BJ (cell line): ENCODE results near the gene CWC22. TPM values are rescaled to one million over a fixed set of nuclear protein-coding genes. Genes with fewer than 3 reads are reported as not detected.

ENCODE experiments used
- CTCF ChIA-PET: fragments of 350-600 bp; formaldehyde crosslinking; extraction: SDS; loops from one replicate; lab custom pipeline; 2021; ENCODE audit warnings: antibody characterized with exemption, inconsistent platforms; lab: Yijun Ruan, JAX
- POLR2A ChIA-PET: fragments of 300-600 bp; sonication (Branson Sonifier 250); formaldehyde crosslinking; extraction: SDS; loops from one replicate; lab custom pipeline; 2021; ENCODE audit warnings: antibody characterized with exemption; lab: Charles Lee
- DNase-seq: peaks from one replicate; pipeline ENCODE4 v3.0.0-alpha.2; 2011; ENCODE audit warnings: low read depth
- H3K27me3 ChIP-seq: 2 replicates; pipeline ENCODE4 v1.6.0; 2011; ENCODE audit warnings: low read length; ENCODE audit not compliant: control insufficient read depth, insufficient read depth
- H3K36me3 ChIP-seq: 2 replicates; pipeline ENCODE4 v1.5.1; 2011; ENCODE audit warnings: low read length; ENCODE audit not compliant: control insufficient read depth, insufficient read depth
- H3K4me3 ChIP-seq: 2 replicates; pipeline ENCODE4 v1.5.1; 2011; ENCODE audit warnings: low read depth, mild to moderate bottlenecking, control low read depth, low read length
- CTCF ChIP-seq: IDR thresholded peaks from 2 replicates; pipeline ENCODE4 v1.5.1; 2011; ENCODE audit warnings: low read depth, mild to moderate bottlenecking, control low read depth, inconsistent platforms, low read length, moderate library complexity; ENCODE audit not compliant: insufficient read depth
- polyA plus RNA-seq: library from polyadenylated mRNA; depleted of rRNA; stranded (reverse); fragments of >200 nt; gene quantifications from 2 replicates; pipeline ENCODE4 v1.2.3, GENCODE V29; 2011

CWC22 gene
- polyA plus RNA-seq, 1 experiment: 1.2 TPM

- ChIA-PET CTCF (interaction anchor here (0.7 to 2.8 kb wide), 2 partner anchors 12 to 560 kb away, joined by 3 to 9 read pairs; no protein-coding TSS in a partner anchor), POLR2A (no interaction called here)
- TF ChIP-seq CTCF: no peak
- no peak overlapping the region for H3K4me3 ChIP-seq
- no peak for DNase-seq
- no peaks in the 10 kb centered on the region for H3K36me3 ChIP-seq
- no peaks in the 10 kb centered on the region for H3K27me3 ChIP-seq
Observed at GRCh38 chr2:180003073-180003472, 4.0 kb downstream of the CWC22 start.

GRCh38 chr2:180002198-180002770 lies 4.8 kb downstream of the CWC22 start:
- Histone ChIP-seq H3K36me3 (no peaks in the 10 kb centered on the region), H3K27me3 (no peaks in the 10 kb centered on the region), H3K4me3 (no peak overlapping the region)
- no peak for TF ChIP-seq CTCF
- ChIA-PET POLR2A (no interaction called here), CTCF (interaction anchor here (1.1 to 2.8 kb wide), 3 partner anchors 11 to 73 kb away, joined by 3 to 9 read pairs (median 7); no protein-coding TSS in a partner anchor)
- DNase-seq: no peak

- Histone ChIP-seq H3K4me3 (no peak overlapping the region), H3K36me3 (no peaks in the 10 kb centered on the region), H3K27me3 (no peaks in the 10 kb centered on the region)
- ChIA-PET CTCF (interaction anchor here (1.1 to 2.8 kb wide), 3 partner anchors 11 to 74 kb away, joined by 3 to 9 read pairs (median 7); no protein-coding TSS in a partner anchor), POLR2A (no interaction called here)
- DNase-seq: no peak
- TF ChIP-seq CTCF: peak; percentile 24; the same call in 1 of the 2 replicates
Observed at GRCh38 chr2:180001726-180002125, 5.4 kb downstream of the CWC22 start.

- H3K4me3 ChIP-seq: no peak overlapping the region
- ChIA-PET CTCF (interaction anchor here (0.6 kb wide), 1 partner anchor 732 kb away, joined by 4 read pairs; no protein-coding TSS in a partner anchor), POLR2A (no interaction called here)
- no peak for DNase-seq
- no peak for TF ChIP-seq CTCF
- no peaks in the 10 kb centered on the region for H3K36me3 ChIP-seq
- no peaks in the 10 kb centered on the region for H3K27me3 ChIP-seq
Observed at GRCh38 chr2:180000434-180000833, 6.7 kb downstream of the CWC22 start.

- POLR2A ChIA-PET: no interaction called here
- Histone ChIP-seq H3K27me3 (no peaks in the 10 kb centered on the region), H3K4me3 (no peak overlapping the region), H3K36me3 (no peaks in the 10 kb centered on the region)
- no peak for DNase-seq
- CTCF ChIA-PET: no interaction called here
- no peak for TF ChIP-seq CTCF
Observed at GRCh38 chr2:179999000-179999399, 8.1 kb downstream of the CWC22 start.
